Parathyroid adenoma (tissue), 2 donors: ENCODE measurements around the gene TBC1D5.

ENCODE experiments used
- H2AFZ ChIP-seq: fragments of 300-600 bp; sonication (generic); one replicate; pipeline ENCODE4 v1.7.0; 2017; ENCODE audit warnings: antibody characterized with exemption, mild to moderate bottlenecking
- H3K27ac ChIP-seq: fragments of 300-600 bp; sonication (generic); one replicate; pipeline ENCODE4 v1.7.0; 2017
- H3K27me3 ChIP-seq: fragments of 300-600 bp; sonication (generic); one replicate; pipeline ENCODE4 v1.7.0; 2017; ENCODE audit warnings: low read length; ENCODE audit not compliant: control insufficient read depth, insufficient read depth
- H3K36me3 ChIP-seq: fragments of 300-600 bp; sonication (generic); one replicate; pipeline ENCODE4 v1.7.0; 2017; ENCODE audit warnings: low read length; ENCODE audit not compliant: control insufficient read depth, insufficient read depth
- H3K4me1 ChIP-seq: fragments of 300-600 bp; sonication (generic); one replicate; pipeline ENCODE4 v1.7.0; 2017; ENCODE audit warnings: control low read depth
- H3K4me2 ChIP-seq: fragments of 300-600 bp; sonication (generic); one replicate; pipeline ENCODE4 v1.7.0; 2017; ENCODE audit warnings: low read length
- H3K4me3 ChIP-seq: fragments of 300-600 bp; sonication (generic); one replicate; pipeline ENCODE4 v1.7.0; 2017; ENCODE audit warnings: low read depth, low read length
- H3K79me2 ChIP-seq: fragments of 300-600 bp; sonication (generic); one replicate; pipeline ENCODE4 v1.7.0; 2017; ENCODE audit warnings: control low read depth
- H3K9ac ChIP-seq: fragments of 300-600 bp; sonication (generic); one replicate; pipeline ENCODE4 v1.7.0; 2017; ENCODE audit warnings: mild to moderate bottlenecking
- H3K9me3 ChIP-seq: fragments of 300-600 bp; sonication (generic); one replicate; pipeline ENCODE4 v1.7.0; 2017; ENCODE audit warnings: low read length; ENCODE audit not compliant: control insufficient read depth
- CTCF ChIP-seq: fragments of 300-600 bp; sonication (generic); IDR thresholded peaks from one replicate; pipeline ENCODE4 v1.7.0; 2017; ENCODE audit warnings: antibody characterized with exemption, mild to moderate bottlenecking
- donor health status: primary hyperparathyroidism.

The TBC1D5 gene

GRCh38 chr3:17404548-17404947 is 337.9 kb downstream of the TBC1D5 start:
- TF ChIP-seq CTCF, result no peak
- H3K4me2 ChIP-seq, result no peak overlapping the region
- no peak overlapping the region for H3K9ac ChIP-seq
- no peaks in the 10 kb centered on the region for H3K79me2 ChIP-seq
- H3K36me3 ChIP-seq, result no peaks in the 10 kb centered on the region
- no peaks in the 10 kb centered on the region for H3K27me3 ChIP-seq
- peaks cover 2% of the 10 kb centered on the region for H3K4me1 ChIP-seq
- no peak overlapping the region for H2AFZ ChIP-seq
- H3K27ac ChIP-seq, result no peak overlapping the region
- no peaks in the 10 kb centered on the region for H3K9me3 ChIP-seq
- no peak overlapping the region for H3K4me3 ChIP-seq

- H3K36me3 ChIP-seq, result no peaks in the 10 kb centered on the region
- TF ChIP-seq CTCF, result no peak
- no peaks in the 10 kb centered on the region for H3K79me2 ChIP-seq
Measured at GRCh38 chr3:17402442-17402841, 340.0 kb downstream of the TBC1D5 start.

GRCh38 chr3:17401912-17402311 is 340.5 kb downstream of the TBC1D5 start:
- no peaks in the 10 kb centered on the region for H3K36me3 ChIP-seq
- no peak overlapping the region for H3K9ac ChIP-seq
- H3K27ac ChIP-seq, result no peak overlapping the region
- H3K27me3 ChIP-seq, result no peaks in the 10 kb centered on the region
- no peaks in the 10 kb centered on the region for H3K79me2 ChIP-seq
- H3K9me3 ChIP-seq, result no peaks in the 10 kb centered on the region
- no peak overlapping the region for H2AFZ ChIP-seq
- H3K4me2 ChIP-seq, result no peak overlapping the region
- no peak for TF ChIP-seq CTCF
- no peaks in the 10 kb centered on the region for H3K4me1 ChIP-seq
- no peak overlapping the region for H3K4me3 ChIP-seq

More at GRCh38 chr3:17402442-17402841, 340.0 kb downstream of the TBC1D5 start:
- Histone ChIP-seq H3K9ac (no peak overlapping the region), H3K27ac (no peak overlapping the region), H3K4me2 (no peak overlapping the region), H3K4me3 (no peak overlapping the region), H3K27me3 (no peaks in the 10 kb centered on the region), H3K9me3 (no peaks in the 10 kb centered on the region), H3K4me1 (no peaks in the 10 kb centered on the region), H2AFZ (no peak overlapping the region)

- Histone ChIP-seq H3K27ac (no peak overlapping the region), H3K27me3 (no peaks in the 10 kb centered on the region)
Measured at GRCh38 chr3:17399586-17399985, 342.8 kb downstream of the TBC1D5 start.

More at GRCh38 chr3:17399586-17399985, 342.8 kb downstream of the TBC1D5 start:
- Histone ChIP-seq H3K4me1 (no peaks in the 10 kb centered on the region), H3K36me3 (no peaks in the 10 kb centered on the region), H3K9ac (no peak overlapping the region), H3K79me2 (no peaks in the 10 kb centered on the region), H3K9me3 (no peaks in the 10 kb centered on the region), H3K4me3 (no peak overlapping the region), H3K4me2 (no peak overlapping the region), H2AFZ (no peak overlapping the region)
- no peak for TF ChIP-seq CTCF
